OCI-LY1 (cell line): Measurements from ENCODE around the gene DBR1.

Source experiments
- H2AFZ ChIP-seq: fragments of 200-600 bp; sonication (generic), shearing (Covaris generic); 2 replicates; pipeline ENCODE4 v1.6.0; 2014; ENCODE audit warnings: antibody characterized with exemption, mild to moderate bottlenecking, low read length
- H3F3A ChIP-seq: fragments of 200-600 bp; sonication (generic), shearing (Covaris generic); 2 replicates; pipeline ENCODE4 v1.6.0; 2014; ENCODE audit warnings: mild to moderate bottlenecking, antibody characterized with exemption, low read length, moderate library complexity; ENCODE audit not compliant: insufficient read depth
- H3K27ac ChIP-seq: fragments of 200-600 bp; sonication (generic); 2 replicates; pipeline ENCODE4 v1.5.1; 2014; ENCODE audit warnings: low read length, mixed run types, mild to moderate bottlenecking, low read depth; ENCODE audit not compliant: poor library complexity, severe bottlenecking
- H3K27me3 ChIP-seq: fragments of 200-600 bp; sonication (generic); 2 replicates; pipeline ENCODE4 v1.6.0; 2014; ENCODE audit warnings: antibody characterized with exemption, mild to moderate bottlenecking, low read length, moderate library complexity; ENCODE audit not compliant: insufficient read depth
- H3K36me3 ChIP-seq: fragments of 200-600 bp; sonication (generic); 2 replicates; pipeline ENCODE4 v1.6.1; 2014; ENCODE audit warnings: mild to moderate bottlenecking, antibody characterized with exemption, low read length, moderate library complexity, mixed read lengths; ENCODE audit not compliant: insufficient read depth
- H3K4me1 ChIP-seq: fragments of 200-600 bp; sonication (generic); 2 replicates; pipeline ENCODE4 v1.5.1; 2014; ENCODE audit warnings: mild to moderate bottlenecking, low read length, moderate library complexity; ENCODE audit not compliant: insufficient read depth, severe bottlenecking
- H3K4me2 ChIP-seq: fragments of 200-600 bp; sonication (generic), shearing (Covaris generic); 2 replicates; pipeline ENCODE4 v1.6.1; 2014; ENCODE audit warnings: low read length
- H3K4me3 ChIP-seq: fragments of 200-600 bp; sonication (generic); 2 replicates; pipeline ENCODE4 v1.5.1; 2014; ENCODE audit warnings: low read length, low read depth, mild to moderate bottlenecking, mixed read lengths; ENCODE audit not compliant: poor library complexity, severe bottlenecking
- H3K79me2 ChIP-seq: fragments of 200-600 bp; shearing (Covaris generic); 2 replicates; pipeline ENCODE4 v1.6.1; 2016; ENCODE audit warnings: mixed run types, low read length, mixed read lengths; ENCODE audit not compliant: insufficient read depth
- H3K9ac ChIP-seq: fragments of 200-600 bp; sonication (generic), shearing (Covaris generic); 2 replicates; pipeline ENCODE4 v1.6.1; 2014; ENCODE audit warnings: mild to moderate bottlenecking, low read length, mixed read lengths
- H3K9me2 ChIP-seq: fragments of 200-600 bp; sonication (generic), shearing (Covaris generic); 2 replicates; pipeline ENCODE4 v1.6.1; 2014; ENCODE audit warnings: low read depth, mild to moderate bottlenecking, low read length, mixed read lengths
- H3K9me3 ChIP-seq: fragments of 200-600 bp; shearing (Covaris generic); 2 replicates; pipeline ENCODE4 v1.6.1; 2014; ENCODE audit warnings: low read length, mixed read lengths
- H4K20me1 ChIP-seq: fragments of 200-600 bp; sonication (generic), shearing (Covaris generic); 2 replicates; pipeline ENCODE4 v1.6.0; 2016; ENCODE audit warnings: mild to moderate bottlenecking, low read length; ENCODE audit not compliant: insufficient read depth
- CTCF ChIP-seq: fragments of 200-600 bp; sonication (generic), shearing (Covaris generic); IDR thresholded peaks from 2 replicates; pipeline ENCODE4 v1.5.1; 2017; ENCODE audit warnings: mild to moderate bottlenecking, antibody characterized with exemption, low read length, moderate library complexity, mixed read lengths
- EZH2 ChIP-seq: fragments of 200-600 bp; sonication (generic), shearing (Covaris generic); IDR thresholded peaks from 2 replicates; pipeline ENCODE4 v1.8.0; 2017; ENCODE audit warnings: borderline replicate concordance, mixed run types, mild to moderate bottlenecking, antibody characterized with exemption, low read length, moderate library complexity, mixed read lengths

Gene DBR1

GRCh38 chr3:138184994-138185393 lies 10.3 kb upstream of the DBR1 start:
- no peaks in the 10 kb centered on the region for H3K9me3 ChIP-seq
- TF ChIP-seq EZH2, result no peak
- TF ChIP-seq CTCF, result no peak
- H4K20me1 ChIP-seq, result no peaks in the 10 kb centered on the region
- no peak overlapping the region for H3K4me3 ChIP-seq
- no peak overlapping the region for H2AFZ ChIP-seq
- H3K9me2 ChIP-seq, result no peaks in the 10 kb centered on the region
- no peak overlapping the region for H3K4me2 ChIP-seq
- peaks cover 5% of the 10 kb centered on the region; the same call in 1 of the 2 replicates for H3K36me3 ChIP-seq
- H3K4me1 ChIP-seq, result peaks cover 25% of the 10 kb centered on the region
- peaks cover 26% of the 10 kb centered on the region for H3K79me2 ChIP-seq
- H3K27me3 ChIP-seq, result no peaks in the 10 kb centered on the region
- H3K9ac ChIP-seq, result no peak overlapping the region
- no peak overlapping the region for H3K27ac ChIP-seq
- H3F3A ChIP-seq, result no peaks in the 10 kb centered on the region

GRCh38 chr3:138180375-138181029 lies 5.8 kb upstream of the DBR1 start:
- H3K4me2 ChIP-seq, result no peak overlapping the region
- no peak overlapping the region for H2AFZ ChIP-seq
- H3K9ac ChIP-seq, result no peak overlapping the region
- H3K9me3 ChIP-seq, result no peaks in the 10 kb centered on the region
- H3K36me3 ChIP-seq, result no peaks in the 10 kb centered on the region
- no peak overlapping the region for H3K4me3 ChIP-seq
- no peaks in the 10 kb centered on the region for H3F3A ChIP-seq
- no peaks in the 10 kb centered on the region for H4K20me1 ChIP-seq
- no peaks in the 10 kb centered on the region for H3K27me3 ChIP-seq
- TF ChIP-seq CTCF (peak; percentile 85), EZH2 (no peak)
- H3K9me2 ChIP-seq, result no peaks in the 10 kb centered on the region
- peaks cover 1% of the 10 kb centered on the region for H3K4me1 ChIP-seq
- no peak overlapping the region for H3K27ac ChIP-seq
- no peaks in the 10 kb centered on the region for H3K79me2 ChIP-seq

GRCh38 chr3:138173769-138174420 lies 826 bp downstream of the DBR1 start:
- TF ChIP-seq CTCF (no peak), EZH2 (no peak)
- Histone ChIP-seq H3K9me2 (no peaks in the 10 kb centered on the region), H3K9me3 (no peaks in the 10 kb centered on the region), H2AFZ (0 out of 2 replicates have a peak overlapping the region, but pooled peaks have one; percentile 0), H3K4me2 (peak overlapping the region; percentile 83), H3K4me3 (peak overlapping the region; percentile 70), H3F3A (no peaks in the 10 kb centered on the region), H4K20me1 (no peaks in the 10 kb centered on the region), H3K27me3 (no peaks in the 10 kb centered on the region), H3K27ac (peak overlapping the region; percentile 76), H3K36me3 (peaks cover 30% of the 10 kb centered on the region), H3K4me1 (peaks cover 21% of the 10 kb centered on the region), H3K9ac (peak overlapping the region; percentile 72), H3K79me2 (no peaks in the 10 kb centered on the region)
